CD4-positive, alpha-beta T cell treated with Interferon gamma for 1 hour (primary cell): Measurements from ENCODE around the gene MYH8.

Source experiments
- DNase-seq: peaks from one replicate; pipeline ENCODE4 v3.0.0-alpha.2; 2020

MYH8 gene

DNA sequence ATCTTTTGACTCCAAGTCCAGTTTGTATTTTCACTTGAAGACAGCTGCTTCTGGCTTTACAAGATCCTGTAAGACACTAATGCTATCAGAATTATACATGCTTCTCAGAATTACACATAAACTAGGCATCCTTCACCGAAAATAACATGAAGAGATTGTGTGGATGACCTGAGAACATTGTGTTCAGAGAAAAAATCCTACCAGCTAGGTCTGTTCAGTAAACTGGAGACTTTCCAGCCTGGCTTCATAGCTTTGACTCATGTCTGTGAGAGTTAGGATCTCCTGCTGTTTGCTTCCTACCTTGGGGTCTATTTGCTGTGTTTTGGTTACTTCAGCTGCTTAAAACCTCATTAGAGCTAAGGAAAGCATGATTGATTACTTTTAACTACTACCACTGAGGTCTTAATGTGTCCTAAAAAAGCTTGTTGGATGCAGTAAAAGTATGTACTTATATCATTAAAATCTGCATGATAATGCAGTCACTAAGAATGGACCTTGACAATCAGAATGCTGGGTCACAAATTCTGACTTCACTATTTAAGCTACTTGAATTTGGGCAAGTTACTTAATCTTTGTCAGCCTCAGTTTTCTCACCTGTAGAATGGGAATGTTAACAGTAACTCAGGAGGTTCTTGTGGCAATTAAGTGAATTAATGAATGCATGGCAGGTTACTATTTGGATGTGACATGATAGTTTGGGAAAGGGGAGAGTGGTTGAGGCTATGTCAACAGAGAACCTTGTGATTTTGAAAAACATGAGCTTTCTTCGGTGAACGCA, 40.9 kb downstream of the MYH8 start:
- DNase-seq, result no peak

DNA sequence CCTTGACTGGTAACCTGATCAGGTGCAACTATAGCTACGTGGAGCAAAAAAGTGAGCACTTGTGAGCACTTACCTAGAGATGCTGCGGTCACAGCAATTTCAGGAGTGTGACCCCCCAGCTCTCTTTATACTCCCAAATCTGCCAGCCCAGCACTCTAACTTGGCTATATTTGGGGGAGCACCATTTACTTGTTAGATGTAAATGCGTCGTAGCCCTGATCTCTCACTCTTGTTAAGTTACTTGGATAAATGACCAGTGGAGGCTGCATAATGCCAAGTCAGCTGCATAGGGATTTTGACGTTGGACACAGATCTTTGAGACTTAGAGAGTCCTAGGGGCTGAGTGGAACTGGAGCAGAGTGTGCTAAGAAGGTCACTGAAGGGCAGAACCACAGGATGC, 48.8 kb downstream of the MYH8 start, which contains the start of gene MYH13:
MYH13 (minus strand) TSS at position 101 of the 400 bp plus-strand sequence. CDS start 8,476 bp downstream, outside the sequence.
- no peak for DNase-seq

DNA sequence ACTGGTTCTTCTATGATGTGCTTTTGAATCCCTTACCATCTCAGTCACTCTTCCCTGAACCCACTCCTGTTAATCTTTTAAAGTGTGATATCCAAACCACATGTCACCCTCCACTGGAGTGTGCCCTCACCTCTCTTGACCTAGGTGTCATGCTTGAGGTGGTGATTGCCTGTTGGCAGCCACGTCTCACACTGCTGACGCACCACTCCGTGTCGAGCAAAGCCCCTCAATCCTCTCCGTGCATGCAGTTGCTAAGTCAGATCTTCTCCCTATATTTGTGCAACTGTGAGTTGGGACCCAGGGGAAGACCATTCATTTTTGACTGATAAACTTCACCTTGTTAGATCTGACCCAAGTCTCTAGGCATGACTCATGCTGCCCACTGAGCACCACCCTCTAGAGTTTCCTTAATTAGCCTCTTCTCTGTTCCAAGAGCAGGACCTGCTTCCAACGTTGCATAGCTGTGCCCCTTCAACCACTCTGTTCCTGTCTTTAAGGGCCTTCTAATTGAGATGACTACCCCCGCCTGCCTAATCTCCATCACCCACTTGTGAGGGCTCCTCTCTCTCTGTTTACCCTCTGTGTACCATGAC, 51.6 kb downstream of the MYH8 start:
- DNase-seq, result no peak

DNA sequence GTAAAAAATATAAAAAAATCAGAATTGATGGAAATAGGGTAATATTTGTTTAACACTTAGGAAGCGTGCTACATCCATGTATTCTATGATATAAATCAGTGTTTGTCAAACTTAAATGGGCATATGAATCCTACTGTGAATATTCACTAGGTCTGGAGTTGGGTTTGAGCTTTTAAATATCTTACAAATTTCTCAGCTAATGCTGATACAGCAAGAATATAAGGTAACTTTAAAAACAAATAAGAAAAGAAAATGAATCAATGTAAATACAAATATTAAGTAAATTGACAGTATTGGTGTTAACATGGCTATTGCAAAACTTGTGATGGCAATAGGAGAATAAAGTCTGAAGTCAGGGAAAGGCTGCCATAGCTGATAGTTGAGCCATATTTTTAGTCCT, 52.5 kb downstream of the MYH8 start:
- no peak for DNase-seq

DNA sequence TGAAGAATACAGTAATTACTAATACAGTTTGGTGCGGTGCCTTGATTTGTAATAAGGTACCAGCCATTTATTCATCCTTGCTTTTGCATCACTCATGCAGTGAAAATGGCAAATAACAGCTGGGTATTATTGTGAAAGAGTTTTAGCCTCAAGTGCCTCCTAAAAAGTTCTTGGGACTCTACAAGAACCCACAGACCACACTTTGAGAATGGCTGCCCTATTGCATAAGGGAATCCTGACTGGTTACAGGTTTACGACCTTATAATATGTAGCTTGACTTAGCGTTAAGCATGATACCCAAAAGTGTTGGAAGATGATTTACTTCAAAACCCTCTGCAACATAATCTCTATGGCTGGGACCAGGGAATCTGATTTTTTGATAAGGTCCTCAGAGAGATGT, 53.2 kb downstream of the MYH8 start:
- DNase-seq, result no peak

DNA sequence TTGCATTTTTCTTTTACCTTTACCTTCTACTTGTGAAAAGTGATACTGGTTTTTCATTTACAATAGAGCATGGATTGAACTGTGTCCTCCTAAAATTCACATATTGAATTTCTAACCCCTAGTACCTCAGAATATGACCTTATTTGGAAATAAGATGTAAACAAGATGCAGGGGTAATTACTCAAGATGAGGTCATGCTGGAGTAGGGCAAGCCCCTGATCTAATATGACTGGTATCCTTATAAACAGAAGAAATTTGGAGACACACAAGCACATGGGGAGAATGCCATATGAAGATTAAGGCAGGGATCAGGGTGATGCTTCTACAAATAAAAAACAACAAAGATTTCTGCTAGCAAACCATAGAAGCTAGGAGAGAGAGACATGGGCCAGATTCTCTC, 61.2 kb downstream of the MYH8 start:
- DNase-seq, result no peak

DNA sequence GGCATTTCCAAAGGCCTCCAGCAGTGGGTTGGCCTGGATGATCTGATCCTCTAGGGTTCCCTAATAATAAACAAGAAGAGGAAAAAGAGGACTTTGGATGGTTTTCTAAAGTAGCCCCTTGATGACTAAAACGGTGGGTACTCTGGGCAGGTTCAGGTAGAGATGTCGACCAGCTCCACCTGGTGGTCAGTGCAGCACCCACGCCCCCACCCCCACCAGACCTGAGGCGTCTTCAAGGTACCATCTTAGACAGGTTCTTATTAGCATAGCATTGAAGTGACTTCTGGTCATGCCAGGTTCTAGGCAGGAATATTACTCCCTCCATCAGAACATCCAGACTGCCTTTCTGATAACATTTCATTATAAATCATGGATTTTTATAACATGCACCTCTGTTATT, 64.0 kb downstream of the MYH8 start:
- no peak for DNase-seq

DNA sequence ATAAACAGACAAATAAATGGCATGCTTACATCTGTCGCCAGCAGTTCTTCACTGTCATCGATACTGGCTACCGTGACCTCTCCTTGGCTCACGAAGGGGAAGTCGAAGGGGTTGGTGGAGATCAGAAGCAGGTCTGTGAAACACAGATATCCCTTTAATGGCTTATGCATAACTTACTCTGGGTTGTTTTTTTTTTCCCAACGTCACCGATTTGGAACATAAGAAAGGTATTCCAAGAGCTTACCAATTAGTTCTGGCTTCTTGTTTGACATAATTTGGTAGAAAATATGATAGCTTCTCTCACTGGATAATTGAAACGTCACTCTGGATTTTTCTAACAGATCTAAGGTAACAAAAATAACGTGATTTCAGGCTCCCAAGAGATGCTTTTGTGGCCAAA, 67.1 kb downstream of the MYH8 start:
- no peak for DNase-seq

DNA sequence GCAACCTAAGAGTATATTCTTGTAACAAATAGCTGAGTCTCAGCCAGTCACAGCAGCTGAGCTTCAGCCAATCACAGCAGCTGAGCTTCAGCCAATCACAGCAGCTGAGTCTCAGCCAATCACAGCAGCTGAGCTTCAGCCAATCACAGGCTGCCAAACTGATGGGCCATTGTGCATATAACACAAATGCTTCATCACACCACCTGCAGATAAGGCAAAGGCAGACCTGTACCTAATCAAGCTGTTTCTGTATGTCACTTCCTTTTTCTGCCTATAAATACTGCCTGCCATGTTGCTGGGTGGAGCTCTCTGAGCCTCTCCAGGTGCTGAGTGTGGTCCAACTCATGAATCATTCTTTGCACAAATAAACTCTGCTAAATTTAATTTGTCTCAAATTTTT, 68.9 kb downstream of the MYH8 start:
- DNase-seq, result no peak

DNA sequence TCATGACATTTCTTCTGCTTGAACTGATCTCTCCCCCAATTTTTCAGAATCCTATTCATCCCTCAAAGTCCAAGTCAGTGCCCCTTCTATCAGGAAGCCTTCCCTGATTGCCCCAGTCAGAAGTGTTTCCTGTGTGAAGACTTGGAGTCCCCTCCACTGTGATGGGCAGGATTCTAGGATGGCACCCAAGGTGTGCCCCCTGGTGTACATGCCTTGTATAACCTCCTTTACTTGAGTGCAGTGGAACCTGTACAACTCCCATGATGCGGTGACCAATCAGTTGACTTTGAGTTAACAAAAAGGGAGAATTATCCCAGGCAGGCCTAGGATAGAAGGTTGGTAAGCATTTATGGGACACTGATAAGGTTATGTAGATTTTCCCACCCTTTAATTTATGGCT, 72.3 kb downstream of the MYH8 start:
- no peak for DNase-seq

DNA sequence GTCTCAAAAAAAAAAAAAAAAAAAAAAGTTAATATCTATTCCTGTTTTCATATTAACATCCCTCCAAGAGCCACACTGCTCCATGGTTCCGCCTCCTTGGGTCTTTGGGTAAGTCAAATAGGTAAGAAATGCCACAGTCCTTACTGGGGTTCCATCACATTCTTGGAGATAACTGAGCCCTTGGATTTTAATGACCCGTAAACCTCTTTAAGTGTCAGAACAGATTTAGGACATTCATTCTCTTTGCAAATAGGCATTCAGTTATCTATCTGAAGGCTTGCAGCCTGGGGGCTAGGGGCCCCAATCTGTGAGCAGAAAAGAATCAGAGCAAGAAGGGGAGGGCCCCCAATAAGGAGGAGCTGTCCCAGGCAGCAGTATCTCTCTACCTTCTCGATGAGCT, 76.9 kb downstream of the MYH8 start:
- DNase-seq, result no peak
